DOHH2 (cell line): ENCODE data around the gene CPEB3.

Experiments used
- EZH2phosphoT487 ChIP-seq: fragments of 200-600 bp; sonication (generic); IDR thresholded peaks from 2 replicates; pipeline ENCODE4 v1.6.1; 2017; ENCODE audit warnings: borderline replicate concordance, mild to moderate bottlenecking, antibody characterized with exemption, low read length, moderate library complexity, mixed read lengths
- TF ChIP-seq, protein P1 (sequence below): fragments of 200-600 bp; sonication (generic); IDR thresholded peaks from one replicate; pipeline ENCODE4 v1.5.1; 2014; ENCODE audit warnings: antibody characterized with exemption, mild to moderate bottlenecking, low read depth, low read length; ENCODE audit not compliant: poor library complexity, severe bottlenecking

DNA sequence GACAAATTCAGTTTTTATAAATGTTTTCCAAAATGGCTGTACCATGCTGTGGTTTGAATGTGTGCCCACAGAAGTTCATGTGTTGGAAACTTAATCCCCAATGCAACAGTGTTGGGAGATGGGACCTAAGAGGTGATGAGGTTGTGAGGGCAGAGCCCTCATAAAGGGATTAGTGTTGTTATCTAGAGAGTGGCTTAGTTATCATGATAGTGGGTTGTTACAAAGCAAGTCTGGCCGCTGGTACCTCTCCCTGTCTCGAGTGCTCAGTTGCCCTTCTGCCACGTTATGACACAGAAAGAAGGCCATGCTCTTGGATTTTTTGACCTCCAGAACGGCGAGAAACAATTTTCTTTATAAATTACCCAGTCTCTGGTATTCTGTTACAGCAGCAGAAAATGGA, 248.3 kb downstream of the CPEB3 start:
- TF ChIP-seq, protein P1, sequence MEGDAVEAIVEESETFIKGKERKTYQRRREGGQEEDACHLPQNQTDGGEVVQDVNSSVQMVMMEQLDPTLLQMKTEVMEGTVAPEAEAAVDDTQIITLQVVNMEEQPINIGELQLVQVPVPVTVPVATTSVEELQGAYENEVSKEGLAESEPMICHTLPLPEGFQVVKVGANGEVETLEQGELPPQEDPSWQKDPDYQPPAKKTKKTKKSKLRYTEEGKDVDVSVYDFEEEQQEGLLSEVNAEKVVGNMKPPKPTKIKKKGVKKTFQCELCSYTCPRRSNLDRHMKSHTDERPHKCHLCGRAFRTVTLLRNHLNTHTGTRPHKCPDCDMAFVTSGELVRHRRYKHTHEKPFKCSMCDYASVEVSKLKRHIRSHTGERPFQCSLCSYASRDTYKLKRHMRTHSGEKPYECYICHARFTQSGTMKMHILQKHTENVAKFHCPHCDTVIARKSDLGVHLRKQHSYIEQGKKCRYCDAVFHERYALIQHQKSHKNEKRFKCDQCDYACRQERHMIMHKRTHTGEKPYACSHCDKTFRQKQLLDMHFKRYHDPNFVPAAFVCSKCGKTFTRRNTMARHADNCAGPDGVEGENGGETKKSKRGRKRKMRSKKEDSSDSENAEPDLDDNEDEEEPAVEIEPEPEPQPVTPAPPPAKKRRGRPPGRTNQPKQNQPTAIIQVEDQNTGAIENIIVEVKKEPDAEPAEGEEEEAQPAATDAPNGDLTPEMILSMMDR, result no peak
- no peak for TF ChIP-seq EZH2phosphoT487
